ENCODE data around the gene TMEM255B. TPM values are rescaled to one million over a fixed set of nuclear protein-coding genes. Genes with fewer than 3 reads are reported as not detected.

The TMEM255B gene
- total RNA-seq, 2 experiments from 2014 or later: 1.7 to 1.8 TPM

DNA sequence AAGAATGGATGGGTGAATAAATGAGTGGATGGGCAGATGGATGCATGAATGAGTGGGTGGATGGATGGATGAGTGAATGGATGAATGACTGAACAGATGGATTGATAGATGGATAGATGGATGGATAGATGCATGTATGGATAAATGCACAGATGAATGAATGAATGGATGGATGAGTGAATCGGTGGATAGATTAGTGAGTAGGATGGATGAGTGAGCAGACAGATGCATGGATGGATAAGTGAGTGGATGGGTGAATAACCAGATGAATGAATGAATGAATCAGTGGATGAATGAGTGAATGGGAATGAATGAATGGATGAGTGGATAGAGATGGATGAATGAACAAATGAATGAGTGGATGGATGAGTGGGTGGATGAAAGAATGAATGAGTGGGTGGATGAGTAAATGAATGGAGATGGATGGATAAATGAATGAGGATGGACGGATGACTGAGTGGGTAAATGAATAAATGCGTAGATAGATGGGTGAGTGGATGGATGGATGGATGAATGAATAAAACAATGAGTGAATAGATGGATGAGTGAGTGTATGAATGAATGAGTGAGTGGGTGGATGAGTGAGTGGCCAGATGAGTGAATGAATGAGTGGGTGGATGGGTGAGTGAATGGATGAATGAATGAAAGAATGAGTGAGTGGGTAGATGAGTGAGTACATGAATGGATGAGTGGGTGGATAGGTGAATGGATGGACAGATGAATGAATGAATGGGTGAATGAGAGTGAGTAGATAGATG is 91.9 kb downstream of the TMEM255B start:
- peaks cover 29% of the 10 kb centered on the region for H3K4me1 Mint-ChIP-seq (ENCODE audit: low read depth)
- CTCF ChIA-PET: no interaction called here

DNA sequence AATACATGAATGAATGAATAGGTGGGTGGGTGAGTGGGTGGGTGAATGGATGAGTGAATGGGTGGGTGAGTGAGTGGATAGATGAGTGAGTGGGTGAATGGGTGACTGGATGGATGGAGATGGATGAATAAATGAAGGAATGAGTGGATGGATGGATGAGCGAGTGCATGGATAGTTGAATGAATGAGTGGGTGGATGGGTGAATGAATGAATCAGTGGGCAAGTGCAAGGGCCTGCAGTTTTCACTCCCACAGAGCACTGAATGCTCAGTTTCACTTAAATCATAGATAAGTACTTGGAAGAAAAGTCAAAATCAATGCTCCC is 92.4 kb downstream of the TMEM255B start:
- no peak overlapping the region for H3K4me3 Mint-ChIP-seq
- ATAC-seq: no peak
- peaks cover 6% of the 10 kb centered on the region for H3K27me3 Mint-ChIP-seq
- intact Hi-C loops (cut with micrococcal nuclease): no loop called here
- TF ChIP-seq, protein P1, sequence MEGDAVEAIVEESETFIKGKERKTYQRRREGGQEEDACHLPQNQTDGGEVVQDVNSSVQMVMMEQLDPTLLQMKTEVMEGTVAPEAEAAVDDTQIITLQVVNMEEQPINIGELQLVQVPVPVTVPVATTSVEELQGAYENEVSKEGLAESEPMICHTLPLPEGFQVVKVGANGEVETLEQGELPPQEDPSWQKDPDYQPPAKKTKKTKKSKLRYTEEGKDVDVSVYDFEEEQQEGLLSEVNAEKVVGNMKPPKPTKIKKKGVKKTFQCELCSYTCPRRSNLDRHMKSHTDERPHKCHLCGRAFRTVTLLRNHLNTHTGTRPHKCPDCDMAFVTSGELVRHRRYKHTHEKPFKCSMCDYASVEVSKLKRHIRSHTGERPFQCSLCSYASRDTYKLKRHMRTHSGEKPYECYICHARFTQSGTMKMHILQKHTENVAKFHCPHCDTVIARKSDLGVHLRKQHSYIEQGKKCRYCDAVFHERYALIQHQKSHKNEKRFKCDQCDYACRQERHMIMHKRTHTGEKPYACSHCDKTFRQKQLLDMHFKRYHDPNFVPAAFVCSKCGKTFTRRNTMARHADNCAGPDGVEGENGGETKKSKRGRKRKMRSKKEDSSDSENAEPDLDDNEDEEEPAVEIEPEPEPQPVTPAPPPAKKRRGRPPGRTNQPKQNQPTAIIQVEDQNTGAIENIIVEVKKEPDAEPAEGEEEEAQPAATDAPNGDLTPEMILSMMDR (IDR thresholded peaks at IDR 0.05): no peak
- no peak for DNase-seq
- POLR2A ChIA-PET: no interaction called here
- H3K4me1 Mint-ChIP-seq (ENCODE audit: low read depth): peaks cover 24% of the 10 kb centered on the region
- H3K9me3 Mint-ChIP-seq: no peaks in the 10 kb centered on the region
- CTCF ChIA-PET: no interaction called here
- no peaks in the 10 kb centered on the region for H3K36me3 Mint-ChIP-seq (ENCODE audit: low read depth)
- H3K27ac Mint-ChIP-seq: no peak overlapping the region

More for the DNA sequence above, 91.9 kb downstream of the TMEM255B start:
- DNase-seq (no peak), ATAC-seq (no peak)
- POLR2A ChIA-PET: no interaction called here
- Mint-ChIP-seq H3K9me3 (no peaks in the 10 kb centered on the region), H3K36me3 (ENCODE audit: low read depth) (no peaks in the 10 kb centered on the region), H3K4me3 (no peak overlapping the region), H3K27me3 (peaks cover 6% of the 10 kb centered on the region), H3K27ac (no peak overlapping the region)
- intact Hi-C loops (cut with micrococcal nuclease): no loop called here
- TF ChIP-seq, protein P1 (IDR thresholded peaks at IDR 0.05): no peak

DNA sequence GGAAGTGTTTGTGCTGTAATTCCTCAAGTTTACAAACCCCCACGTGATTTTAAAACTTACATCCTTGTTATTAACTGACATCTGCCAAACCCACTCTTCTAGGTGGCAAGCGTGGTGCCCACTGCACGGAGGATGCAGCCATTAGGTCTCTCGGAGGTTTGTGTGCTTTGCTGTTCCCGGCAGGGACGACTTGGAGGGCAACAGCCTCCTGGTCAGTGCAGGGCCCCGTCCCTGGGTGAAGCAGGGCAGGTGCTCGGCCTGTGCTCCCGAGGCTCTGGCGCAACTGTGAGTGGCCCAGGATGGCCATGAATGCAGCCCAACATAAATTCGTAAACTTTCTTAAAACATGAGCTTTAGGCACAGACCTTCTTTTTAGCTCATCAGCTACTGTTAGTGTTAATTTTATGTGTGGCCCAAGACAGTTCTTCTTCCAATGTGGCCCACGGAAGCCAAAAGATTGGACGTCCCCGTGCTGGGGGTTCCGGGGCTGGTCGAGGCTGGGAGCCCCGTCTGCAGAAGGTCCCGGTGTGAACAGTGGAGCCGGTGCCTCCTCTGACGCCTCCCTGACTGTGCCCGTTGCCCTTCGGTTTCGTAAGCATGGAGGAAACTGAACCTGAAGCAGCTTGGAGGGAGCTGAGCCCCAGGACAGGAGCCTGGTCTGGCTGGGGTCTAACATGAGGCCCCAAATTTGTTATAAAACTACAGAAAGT is 93.0 kb downstream of the TMEM255B start:
- Mint-ChIP-seq H3K27ac (no peak overlapping the region), H3K27me3 (peaks cover 6% of the 10 kb centered on the region), H3K4me1 (ENCODE audit: low read depth) (peaks cover 19% of the 10 kb centered on the region), H3K4me3 (no peak overlapping the region), H3K9me3 (no peaks in the 10 kb centered on the region), H3K36me3 (ENCODE audit: low read depth) (no peaks in the 10 kb centered on the region)
- ATAC-seq (no peak), DNase-seq (no peak)
- ChIA-PET POLR2A (interaction anchor here (0.6 to 1.1 kb wide), 2 partner anchors 14 to 117 kb away, joined by 3 read pairs; no protein-coding TSS in a partner anchor), CTCF (no interaction called here)
- TF ChIP-seq, protein P1 (IDR thresholded peaks at IDR 0.05): no peak
- intact Hi-C loops (cut with micrococcal nuclease): no loop called here

DNA sequence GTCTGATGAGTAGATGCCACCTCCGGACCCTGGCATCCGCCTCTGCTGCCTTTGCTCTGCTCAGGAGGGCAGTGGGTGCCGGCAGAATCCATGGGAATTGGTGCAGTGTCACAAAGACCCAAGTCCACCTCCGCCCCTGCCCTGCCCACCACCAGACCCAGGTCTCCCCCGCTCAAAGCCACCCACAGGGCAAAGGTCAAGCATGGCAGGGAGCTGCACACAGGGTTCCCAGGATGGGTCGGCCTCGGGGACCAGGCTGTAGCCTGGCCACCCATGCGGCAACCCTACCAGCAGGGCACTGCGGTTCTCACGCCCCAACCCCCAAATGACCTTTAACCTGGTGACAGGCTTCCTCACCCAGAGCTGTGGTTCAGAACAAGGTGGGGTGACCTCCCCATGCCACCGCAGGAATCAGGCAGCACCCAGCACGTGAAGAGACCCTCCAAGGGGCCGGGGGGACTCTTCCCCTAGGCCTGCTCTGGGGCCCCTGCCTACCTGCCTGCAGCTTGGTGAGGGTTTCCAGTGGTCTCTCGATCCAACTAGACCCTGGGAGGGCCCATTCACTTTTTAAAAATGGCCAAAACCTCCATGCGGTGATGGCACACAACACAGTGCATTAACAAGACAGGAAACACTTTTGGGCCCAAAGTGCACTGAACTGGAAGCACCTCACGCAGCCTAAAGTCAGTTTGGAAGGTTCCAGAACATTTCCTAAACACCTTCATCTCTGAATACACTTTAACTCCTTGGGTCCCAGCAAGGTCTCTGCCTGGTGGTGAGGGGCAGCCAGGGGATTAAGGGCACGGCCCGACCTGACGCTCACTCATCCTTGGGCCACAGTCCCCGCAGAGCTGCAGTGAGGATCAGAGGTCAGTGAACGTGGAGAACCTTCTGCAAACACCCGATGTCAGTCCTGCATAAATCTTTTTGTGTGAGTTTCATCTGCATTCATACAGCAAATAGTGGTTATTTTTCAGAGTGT is 93.8 kb downstream of the TMEM255B start:
- POLR2A ChIA-PET: interaction anchor here (0.6 to 1.1 kb wide), 2 partner anchors 15 to 118 kb away, joined by 3 read pairs; no protein-coding TSS in a partner anchor
- TF ChIP-seq, protein P1 (IDR thresholded peaks at IDR 0.05): no peak
- H3K27ac Mint-ChIP-seq: no peak overlapping the region
- CTCF ChIA-PET: no interaction called here
- H3K4me1 Mint-ChIP-seq (ENCODE audit: low read depth): peaks cover 19% of the 10 kb centered on the region
- H3K27me3 Mint-ChIP-seq: peaks cover 6% of the 10 kb centered on the region
- H3K4me3 Mint-ChIP-seq: no peak overlapping the region
- intact Hi-C loops (cut with micrococcal nuclease): no loop called here
- no peak for ATAC-seq
- no peak for DNase-seq
- H3K9me3 Mint-ChIP-seq: no peaks in the 10 kb centered on the region
- H3K36me3 Mint-ChIP-seq (ENCODE audit: low read depth): no peaks in the 10 kb centered on the region
